DOHH2 (cell line): ENCODE measurements around the gene FOXN3.

Experiments
- CTCF ChIP-seq: fragments of 200-600 bp; sonication (generic); IDR thresholded peaks from one replicate; pipeline ENCODE4 v1.5.1; 2014; ENCODE audit warnings: antibody characterized with exemption, mild to moderate bottlenecking, low read depth, low read length; ENCODE audit not compliant: poor library complexity, severe bottlenecking
- EZH2phosphoT487 ChIP-seq: fragments of 200-600 bp; sonication (generic); IDR thresholded peaks from 2 replicates; pipeline ENCODE4 v1.6.1; 2017; ENCODE audit warnings: borderline replicate concordance, mild to moderate bottlenecking, antibody characterized with exemption, low read length, moderate library complexity, mixed read lengths

GRCh38 chr14:89330236-89331002 lies 86.6 kb downstream of the FOXN3 start:
- TF ChIP-seq CTCF (no peak), EZH2phosphoT487 (no peak)
